Caco-2 (cell line): Measurements from ENCODE around the gene FHIT. TPM values are rescaled to one million over a fixed set of nuclear protein-coding genes. Genes with fewer than 3 reads are reported as not detected.

Source experiments
- BruUV-seq: library from RNA; stranded (reverse); fragments of 400-500 nt; replicated peaks from 2 replicates; lab custom pipeline; 2021; lab: Mats Ljungman, UMichigan
- CTCF ChIA-PET: fragments of 300-600 bp; sonication (Branson Sonifier 250); formaldehyde crosslinking; loops from one replicate; lab custom pipeline; 2022; ENCODE audit warnings: antibody characterized with exemption; lab: Charles Lee
- POLR2A ChIA-PET: fragments of 300-600 bp; sonication (Branson Sonifier 250); formaldehyde crosslinking; loops from one replicate; lab custom pipeline; 2022; ENCODE audit warnings: antibody characterized with exemption; lab: Charles Lee
- DNase-seq, 2 experiments: peaks; one replicate each; pipeline versions ENCODE4 v3.0.0 to v3.0.0-alpha.2; 2020 to 2022
- H3K27me3 ChIP-seq: replicated peaks from 2 replicates; pipeline ENCODE4 v1.6.0; 2011; ENCODE audit warnings: low read length; ENCODE audit not compliant: control insufficient read depth, insufficient read depth
- H3K36me3 ChIP-seq: 2 replicates; pipeline ENCODE4 v1.5.1; 2011; ENCODE audit warnings: low read length; ENCODE audit not compliant: control insufficient read depth, insufficient read depth
- H3K4me1 ChIP-seq: fragments of 250-450 bp; sonication (Bioruptor Pico); 2 replicates; pipeline ENCODE4 v1.5.1; 2020; ENCODE audit warnings: mild to moderate bottlenecking
- H3K4me3 ChIP-seq: 2 replicates; pipeline ENCODE4 v1.5.1; 2011; ENCODE audit warnings: low read depth, mild to moderate bottlenecking, control low read depth, low read length
- H3K9me3 ChIP-seq: fragments of 250-450 bp; sonication (Bioruptor Pico); 2 replicates; pipeline ENCODE4 v1.5.1; 2020; ENCODE audit warnings: mild to moderate bottlenecking, moderate library complexity
- H3K27ac Mint-ChIP-seq: one replicate; pipeline ENCODE4 v1.8.0; 2022; ENCODE audit warnings: mixed read lengths; ENCODE audit not compliant: unreplicated experiment
- H3K27me3 Mint-ChIP-seq: one replicate; pipeline ENCODE4 v1.8.0; 2022; ENCODE audit warnings: mixed read lengths; ENCODE audit not compliant: insufficient read depth, unreplicated experiment
- H3K36me3 Mint-ChIP-seq: one replicate; pipeline ENCODE4 v1.8.0; 2022; ENCODE audit warnings: mild to moderate bottlenecking, mixed read lengths; ENCODE audit not compliant: insufficient read depth, unreplicated experiment
- H3K4me1 Mint-ChIP-seq: one replicate; pipeline ENCODE4 v1.8.0; 2022; ENCODE audit warnings: low read depth, mixed read lengths; ENCODE audit not compliant: unreplicated experiment
- H3K4me3 Mint-ChIP-seq: one replicate; pipeline ENCODE4 v1.8.0; 2022; ENCODE audit warnings: mild to moderate bottlenecking, moderate library complexity, mixed read lengths; ENCODE audit not compliant: unreplicated experiment
- H3K9me3 Mint-ChIP-seq: one replicate; pipeline ENCODE4 v1.8.0; 2022; ENCODE audit warnings: mixed read lengths; ENCODE audit not compliant: unreplicated experiment
- intact Hi-C: fragments of 100-400 bp; cut with micrococcal nuclease; formaldehyde crosslinking; loops from one replicate; pipeline ENCODE4 v1.10.0; 2022; ENCODE audit not compliant: unreplicated experiment
- total RNA-seq: library from RNA; stranded (reverse); gene quantifications from 2 replicates; pipeline ENCODE4 v1.2.3, GENCODE V29; 2022
- TF ChIP-seq, protein P1 (sequence below), 2 experiments: fragments of 200-600 bp in 1 of 2; IDR thresholded peaks; 1 replicate in 1 of 2; 2 replicates in 1 of 2; pipeline versions ENCODE4 v1.5.1 to v1.8.0; 2011 to 2022; ENCODE audit warnings: antibody characterized with exemption in 1 of 2, control low read depth in 1 of 2, inconsistent platforms in 1 of 2, low read depth in 1 of 2, low read length in 1 of 2, mild to moderate bottlenecking in 1 of 2, moderate library complexity in 1 of 2; ENCODE audit not compliant: insufficient read depth in 1 of 2, severe bottlenecking in 1 of 2, unreplicated experiment in 1 of 2

FHIT gene
- total RNA-seq, 1 experiment from 2014 or later: 8.3 TPM

DNA sequence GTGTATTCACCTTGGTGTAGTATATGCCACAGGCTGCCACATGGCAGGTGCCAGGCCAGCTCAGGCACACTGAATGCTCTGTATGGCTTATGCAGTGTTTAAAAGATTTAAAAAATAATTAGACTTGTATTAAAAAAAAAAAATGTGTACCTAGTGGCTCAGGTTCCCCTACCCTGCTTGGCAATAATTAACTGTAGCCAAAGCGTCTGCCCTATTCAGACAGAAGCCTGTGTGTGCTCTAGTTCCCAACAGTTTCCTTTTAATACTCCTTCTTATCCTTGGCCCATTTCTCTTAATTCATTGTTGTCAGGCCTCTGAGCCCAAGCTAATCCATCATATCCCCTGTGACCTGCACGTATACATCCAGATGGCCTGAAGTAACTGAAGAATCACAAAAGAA, 1449.2 kb downstream of the FHIT start:
- Histone ChIP-seq H3K36me3 (no peaks in the 10 kb centered on the region), H3K27me3 (no peaks in the 10 kb centered on the region), H3K4me1 (no peaks in the 10 kb centered on the region), H3K4me3 (no peak overlapping the region), H3K9me3 (no peaks in the 10 kb centered on the region)
- Mint-ChIP-seq H3K27me3 (no peaks in the 10 kb centered on the region), H3K27ac (no peak overlapping the region), H3K4me3 (no peak overlapping the region), H3K36me3 (no peaks in the 10 kb centered on the region), H3K4me1 (no peaks in the 10 kb centered on the region), H3K9me3 (no peaks in the 10 kb centered on the region)
- intact Hi-C loops: no loop called here
- CTCF ChIA-PET: no interaction called here
- TF ChIP-seq, protein P1, sequence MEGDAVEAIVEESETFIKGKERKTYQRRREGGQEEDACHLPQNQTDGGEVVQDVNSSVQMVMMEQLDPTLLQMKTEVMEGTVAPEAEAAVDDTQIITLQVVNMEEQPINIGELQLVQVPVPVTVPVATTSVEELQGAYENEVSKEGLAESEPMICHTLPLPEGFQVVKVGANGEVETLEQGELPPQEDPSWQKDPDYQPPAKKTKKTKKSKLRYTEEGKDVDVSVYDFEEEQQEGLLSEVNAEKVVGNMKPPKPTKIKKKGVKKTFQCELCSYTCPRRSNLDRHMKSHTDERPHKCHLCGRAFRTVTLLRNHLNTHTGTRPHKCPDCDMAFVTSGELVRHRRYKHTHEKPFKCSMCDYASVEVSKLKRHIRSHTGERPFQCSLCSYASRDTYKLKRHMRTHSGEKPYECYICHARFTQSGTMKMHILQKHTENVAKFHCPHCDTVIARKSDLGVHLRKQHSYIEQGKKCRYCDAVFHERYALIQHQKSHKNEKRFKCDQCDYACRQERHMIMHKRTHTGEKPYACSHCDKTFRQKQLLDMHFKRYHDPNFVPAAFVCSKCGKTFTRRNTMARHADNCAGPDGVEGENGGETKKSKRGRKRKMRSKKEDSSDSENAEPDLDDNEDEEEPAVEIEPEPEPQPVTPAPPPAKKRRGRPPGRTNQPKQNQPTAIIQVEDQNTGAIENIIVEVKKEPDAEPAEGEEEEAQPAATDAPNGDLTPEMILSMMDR (IDR thresholded peaks at IDR 0.05; ENCODE audit: insufficient read depth in 1 of 2, low read depth in 1 of 2, low read length in 1 of 2, severe bottlenecking in 1 of 2, unreplicated experiment in 1 of 2): no peak
- BruUV-seq: no TSS peak
- POLR2A ChIA-PET: no interaction called here
- no peak for DNase-seq

DNA sequence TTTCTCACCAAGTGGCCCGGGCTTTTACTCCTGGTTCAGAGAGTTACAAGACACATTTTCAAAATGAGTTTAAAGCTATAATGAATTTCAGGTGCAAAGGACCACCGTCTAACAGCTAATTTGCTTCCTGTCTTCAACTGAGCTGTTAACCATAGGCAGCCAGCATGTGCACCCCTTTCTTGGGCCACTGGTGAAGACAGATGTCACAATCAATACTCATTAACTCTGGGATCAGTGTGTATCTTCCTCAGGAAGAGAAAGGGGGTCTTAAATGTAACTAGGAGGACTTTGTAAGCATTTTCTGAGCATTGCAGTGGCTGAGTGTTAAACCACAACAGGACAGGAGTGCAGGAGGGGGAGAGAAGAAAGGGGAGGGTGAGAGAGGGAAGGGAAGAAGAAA, 1450.8 kb downstream of the FHIT start:
- ChIA-PET CTCF (interaction anchor here (1.0 kb wide), 1 partner anchor 57 kb away, joined by 5 read pairs; no protein-coding TSS in a partner anchor), POLR2A (no interaction called here)
- Mint-ChIP-seq H3K27me3 (peaks cover 3% of the 10 kb centered on the region), H3K9me3 (no peaks in the 10 kb centered on the region), H3K36me3 (no peaks in the 10 kb centered on the region), H3K27ac (no peak overlapping the region), H3K4me1 (no peaks in the 10 kb centered on the region), H3K4me3 (no peak overlapping the region)
- Histone ChIP-seq H3K4me1 (no peaks in the 10 kb centered on the region), H3K36me3 (no peaks in the 10 kb centered on the region), H3K9me3 (no peaks in the 10 kb centered on the region), H3K27me3 (no peaks in the 10 kb centered on the region), H3K4me3 (no peak overlapping the region)
- intact Hi-C loops: no loop called here
- no peak for DNase-seq
- no TSS peak for BruUV-seq
- TF ChIP-seq, protein P1 (IDR thresholded peaks at IDR 0.05; ENCODE audit: insufficient read depth in 1 of 2, low read depth in 1 of 2, low read length in 1 of 2, severe bottlenecking in 1 of 2, unreplicated experiment in 1 of 2): no peak

DNA sequence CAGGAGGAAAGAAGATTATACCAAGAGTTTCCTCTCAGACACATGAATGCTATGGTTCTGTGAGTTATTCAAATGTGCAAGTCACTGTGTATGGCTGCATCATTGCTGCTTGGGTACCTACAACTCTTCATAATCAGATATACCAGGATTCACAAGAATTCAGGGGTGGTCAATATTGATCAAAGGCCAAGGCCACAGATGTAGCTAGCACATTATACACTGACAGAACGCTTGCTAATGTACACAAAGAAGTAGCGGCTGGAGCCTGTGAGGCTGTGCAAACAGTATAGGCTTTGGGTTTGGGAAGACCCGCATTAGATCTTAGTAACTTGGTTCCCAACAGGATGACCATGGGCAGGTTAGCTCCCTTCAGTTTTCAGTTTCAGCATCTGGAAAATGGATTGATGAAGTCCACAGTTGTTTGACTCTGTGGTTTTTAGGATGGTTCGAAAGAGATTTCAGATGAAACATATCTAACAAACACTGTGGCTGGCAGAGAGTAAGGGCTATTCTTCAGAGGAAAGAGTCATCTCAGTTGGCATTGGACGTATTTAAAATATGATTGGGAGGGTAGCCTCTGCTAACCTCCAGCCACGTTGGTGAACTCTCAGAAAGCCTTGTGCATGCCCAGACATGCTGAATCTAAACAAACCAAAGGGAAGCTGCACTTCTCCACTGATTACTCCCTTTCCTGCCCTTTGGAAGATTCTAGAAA, 1452.7 kb downstream of the FHIT start:
- TF ChIP-seq, protein P1 (IDR thresholded peaks at IDR 0.05; ENCODE audit: insufficient read depth in 1 of 2, low read depth in 1 of 2, low read length in 1 of 2, severe bottlenecking in 1 of 2, unreplicated experiment in 1 of 2): no peak
- Histone ChIP-seq H3K4me3 (no peak overlapping the region), H3K27me3 (no peaks in the 10 kb centered on the region), H3K36me3 (no peaks in the 10 kb centered on the region), H3K4me1 (no peaks in the 10 kb centered on the region), H3K9me3 (no peaks in the 10 kb centered on the region)
- CTCF ChIA-PET: no interaction called here
- BruUV-seq: no TSS peak
- Mint-ChIP-seq H3K27ac (no peak overlapping the region), H3K4me3 (no peak overlapping the region), H3K4me1 (no peaks in the 10 kb centered on the region), H3K9me3 (no peaks in the 10 kb centered on the region), H3K27me3 (peaks cover 3% of the 10 kb centered on the region), H3K36me3 (no peaks in the 10 kb centered on the region)
- DNase-seq: no peak
- intact Hi-C loops: no loop called here
- POLR2A ChIA-PET: no interaction called here
